Lower leg skin (tissue), 3 donors: ENCODE measurements around the gene RMI1.

Experiments
- CTCF ChIP-seq, 3 donors: fragments of 450-650 bp; IDR thresholded peaks; one replicate each; pipeline ENCODE4 v1.5.1; 2016; ENCODE audit warnings: antibody characterized with exemption in 3 of 3, mild to moderate bottlenecking in 3 of 3, moderate library complexity in 2 of 3
- POLR2A ChIP-seq, 2 donors: fragments of 450-650 bp; IDR thresholded peaks; one replicate each; pipeline ENCODE4 v1.6.1; 2016 to 2017; ENCODE audit warnings: antibody characterized with exemption in 2 of 2, mild to moderate bottlenecking in 1 of 2, moderate library complexity in 1 of 2

DNA sequence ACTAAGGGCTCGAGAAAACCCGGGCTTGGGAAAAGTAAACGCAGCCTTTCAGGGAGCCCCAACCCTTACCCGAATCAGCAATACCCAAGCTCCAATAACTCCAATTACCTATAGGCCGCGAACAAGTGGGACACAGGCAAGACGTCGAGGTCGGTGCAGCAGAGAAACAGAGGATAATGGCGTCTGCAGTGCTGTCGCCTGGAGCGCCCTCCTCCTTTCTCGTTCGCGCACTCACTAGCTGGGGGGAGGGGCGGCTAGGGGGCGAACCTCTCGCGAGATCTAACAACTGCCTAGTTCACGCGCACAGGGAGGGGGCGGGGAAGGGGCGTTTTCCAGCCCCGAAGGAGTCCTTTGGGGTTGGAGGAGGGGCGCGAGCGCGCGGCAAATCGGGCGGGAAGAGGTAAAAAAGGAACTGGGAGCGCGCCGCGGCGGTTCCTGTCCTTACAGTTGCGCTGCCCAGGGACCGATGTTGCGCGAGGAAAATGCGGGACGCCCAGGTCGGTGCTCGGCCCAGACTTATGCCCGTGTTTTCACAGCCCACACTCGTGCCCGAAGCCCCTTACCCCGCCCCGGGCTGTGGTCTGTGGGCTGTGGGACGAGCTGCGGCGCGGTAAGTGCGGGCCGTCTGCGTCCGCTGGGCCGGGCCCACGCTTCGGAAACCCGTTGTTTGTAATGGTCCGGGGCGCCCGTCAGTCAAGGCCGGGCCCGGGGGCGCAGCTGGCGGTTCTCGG is at the start of gene RMI1:
- TF ChIP-seq POLR2A (IDR thresholded peaks at IDR 0.05) (peak in 1 of 2 donors; percentile 97), CTCF (IDR thresholded peaks at IDR 0.05) (no peak)
